ENCODE measurements around the gene NPFFR1.

GRCh38 chr10:70284542-70285475 is 1.0 kb upstream of the NPFFR1 start:
- TF ChIP-seq CTCF (IDR thresholded peaks at IDR 0.05) (no peak), POLR2AphosphoS5 (IDR thresholded peaks at IDR 0.05) (no peak), POLR2A (IDR thresholded peaks at IDR 0.05) (no peak), EP300 (IDR thresholded peaks at IDR 0.05) (no peak)

All from suprapubic skin (tissue), 4 donors.